HG03159 (cell line): Measurements from ENCODE around the gene FRMPD4.
"Not testable (repeated sequence)": the region's sequence is repeated elsewhere in the genome, so short reads cannot be mapped to it uniquely, and the experiment has no call there.

Source experiments
- ATAC-seq: cut with Tn5 transposase; IDR thresholded peaks from one replicate; pipeline ENCODE4 v1.9.1; 2021; ENCODE audit warnings: mild to moderate bottlenecking, moderate library complexity; ENCODE audit not compliant: unreplicated experiment

FRMPD4 gene

DNA sequence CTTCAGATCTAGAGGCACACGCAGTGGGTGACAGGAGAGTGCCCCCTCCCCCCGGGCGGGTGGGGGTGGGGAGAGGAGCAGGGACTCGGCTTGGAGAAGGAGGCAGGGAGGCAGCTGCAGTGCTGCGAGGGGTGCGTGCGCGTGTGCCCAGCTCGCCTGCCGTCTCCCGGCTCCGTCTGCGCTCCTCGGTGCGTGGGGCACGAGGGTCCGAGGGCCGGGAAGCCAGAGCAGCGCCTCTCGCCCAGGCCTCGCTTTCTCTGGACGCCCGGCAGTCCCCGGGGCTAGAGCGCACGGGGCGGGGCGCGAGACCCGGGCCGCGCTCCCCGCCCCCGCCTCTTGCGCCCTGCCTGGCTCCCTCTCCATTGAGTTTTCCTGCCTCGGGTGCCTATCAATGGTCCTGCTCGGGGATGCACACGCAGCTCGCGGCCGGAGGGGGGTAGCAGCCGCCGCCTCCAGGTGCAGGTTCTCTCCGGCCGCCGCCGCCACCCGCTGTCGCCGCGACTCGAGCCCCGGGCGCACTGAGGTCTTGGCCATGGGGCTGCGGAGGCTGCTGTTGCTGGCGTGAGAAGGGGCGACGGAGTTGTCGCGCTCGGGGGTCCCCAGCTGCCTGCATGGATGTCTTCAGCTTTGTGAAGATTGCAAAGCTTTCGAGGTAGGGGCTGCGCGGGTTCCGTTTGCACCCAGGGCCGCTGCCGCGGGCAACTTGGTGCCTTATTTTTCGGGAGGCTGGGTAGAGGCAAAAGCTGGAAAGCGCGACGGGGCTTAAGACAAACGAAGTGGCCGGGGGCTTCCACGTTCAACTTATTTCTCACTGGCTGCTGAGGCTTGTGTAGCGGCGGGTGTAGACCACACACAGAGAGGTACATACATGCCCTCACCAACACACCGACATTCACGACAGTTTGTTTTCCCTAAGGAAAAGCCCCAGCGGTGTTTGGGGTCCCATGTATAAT, at the start of gene FRMPD4:
Gene FRMPD4 (plus strand): TSS at position 113 of the 953 bp plus-strand sequence. CDS start 499 bp downstream, at position 612.
- no peak for ATAC-seq

GRCh38 chrX:12089740-12090139, 48.5 kb upstream of the FRMPD4 start:
- no peak for ATAC-seq

DNA sequence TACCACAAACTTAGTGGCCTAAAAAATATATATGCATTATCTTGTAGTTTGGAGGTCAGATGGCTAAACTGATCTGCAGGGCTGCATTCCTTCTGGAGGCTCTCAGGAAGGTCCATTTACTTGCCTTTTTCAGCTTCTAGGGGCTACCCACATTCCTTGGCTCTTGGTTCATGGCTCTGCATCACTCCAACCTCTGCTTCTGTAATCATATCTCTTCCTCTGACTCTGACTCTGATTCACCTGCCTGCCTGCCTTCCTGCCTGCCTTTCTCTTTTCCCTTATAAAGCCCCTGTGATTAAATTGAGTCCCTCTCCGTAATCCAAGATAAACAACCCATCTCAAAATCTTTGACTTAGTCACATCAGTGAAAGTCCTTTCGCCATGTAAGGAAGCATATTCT, 25.0 kb upstream of the FRMPD4 start:
- ATAC-seq: no peak

- ATAC-seq: no peak
Measured at GRCh38 chrX:12115377-12115776, 22.9 kb upstream of the FRMPD4 start.

DNA sequence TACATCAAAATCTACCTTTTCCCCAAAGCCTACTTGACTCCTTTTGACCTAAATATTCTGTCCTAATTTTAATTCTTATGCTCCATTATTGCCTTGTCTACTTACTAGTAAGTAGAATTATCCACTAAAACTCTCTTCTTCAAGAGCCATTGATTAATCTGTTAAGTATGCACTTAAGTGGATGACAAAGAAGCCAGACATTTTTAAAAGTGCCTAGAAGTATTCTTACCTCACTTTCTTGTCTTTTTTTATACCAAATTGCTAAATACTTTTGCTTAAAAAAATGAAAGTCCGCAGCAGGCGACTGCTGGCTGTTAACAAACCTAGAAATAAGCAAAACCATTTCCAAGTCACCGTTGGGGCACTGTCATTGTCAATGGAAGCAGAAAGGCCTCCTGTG, 20.1 kb upstream of the FRMPD4 start:
- ATAC-seq: no peak

DNA sequence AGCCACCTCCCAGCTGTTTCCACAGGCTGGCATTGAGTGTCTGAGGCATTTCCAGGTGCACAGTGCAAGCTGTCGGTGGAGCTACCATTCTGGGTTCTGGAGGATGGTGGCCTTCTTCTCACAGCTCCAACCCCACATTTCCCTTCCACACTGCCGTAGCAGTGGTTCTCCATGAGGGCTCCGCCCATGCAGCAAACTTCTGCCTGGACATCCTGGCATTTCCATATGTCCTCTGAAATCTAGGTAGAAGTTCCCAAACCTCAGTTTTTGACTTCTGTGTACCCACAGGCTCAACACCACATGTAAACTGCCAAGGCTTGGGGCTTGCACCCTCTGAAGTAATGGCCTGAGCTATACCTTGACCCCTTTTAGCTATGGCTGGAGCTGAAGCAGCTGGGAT, 10.3 kb upstream of the FRMPD4 start:
- ATAC-seq: no peak

DNA sequence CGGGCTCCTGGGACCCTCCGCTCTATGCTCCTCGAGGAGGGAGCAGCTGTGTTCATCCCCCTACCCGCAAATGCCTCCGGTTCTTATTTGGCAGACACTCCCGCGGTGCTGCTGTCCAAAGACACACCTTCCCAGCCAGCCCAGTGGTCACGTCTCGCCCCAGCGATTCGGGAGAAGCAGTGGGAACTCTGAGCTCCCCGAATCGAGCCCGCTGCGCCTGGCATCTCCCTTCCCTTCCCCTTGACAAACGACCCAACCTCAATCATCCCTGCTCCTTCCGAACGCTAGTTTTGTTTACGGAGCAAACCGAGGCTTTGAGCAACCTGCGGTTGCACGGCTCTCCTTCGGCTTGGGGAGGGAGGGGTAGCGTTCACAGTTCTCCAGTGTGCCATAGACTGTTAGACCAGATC, 317 bp upstream of the FRMPD4 start:
- no peak for ATAC-seq

DNA sequence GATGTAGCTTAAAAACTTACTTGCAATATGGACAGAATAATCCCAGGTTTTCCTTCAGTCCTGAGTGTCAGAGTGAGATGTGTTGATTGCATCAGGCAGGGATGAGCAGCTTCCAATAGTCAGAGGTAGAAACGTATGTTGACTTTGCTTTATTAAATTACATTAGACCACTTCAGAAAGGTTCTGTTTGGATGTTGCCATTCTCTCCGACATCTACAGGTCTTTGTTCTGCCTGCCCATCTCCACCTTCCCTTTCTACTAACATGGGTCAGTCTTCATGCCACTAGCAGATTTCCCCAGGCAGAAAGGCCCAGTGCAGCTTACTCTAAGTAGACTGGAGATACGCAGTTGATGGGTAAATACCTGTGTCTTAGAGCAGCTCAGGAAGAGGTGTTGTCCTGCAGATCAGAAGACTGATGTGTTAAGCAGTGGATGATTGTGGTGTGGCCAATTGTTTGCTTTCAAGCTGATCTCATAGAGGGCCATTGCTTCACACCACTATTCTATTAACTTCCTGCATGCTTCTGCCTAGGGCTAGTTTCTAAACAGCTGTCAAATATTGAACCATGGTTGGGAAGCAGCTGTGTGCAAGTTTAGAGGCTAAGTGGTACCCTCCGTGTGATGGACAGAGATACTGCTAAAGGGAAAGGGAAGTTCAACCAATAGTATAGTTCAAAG, 1.8 kb downstream of the FRMPD4 start:
- no peak for ATAC-seq

DNA sequence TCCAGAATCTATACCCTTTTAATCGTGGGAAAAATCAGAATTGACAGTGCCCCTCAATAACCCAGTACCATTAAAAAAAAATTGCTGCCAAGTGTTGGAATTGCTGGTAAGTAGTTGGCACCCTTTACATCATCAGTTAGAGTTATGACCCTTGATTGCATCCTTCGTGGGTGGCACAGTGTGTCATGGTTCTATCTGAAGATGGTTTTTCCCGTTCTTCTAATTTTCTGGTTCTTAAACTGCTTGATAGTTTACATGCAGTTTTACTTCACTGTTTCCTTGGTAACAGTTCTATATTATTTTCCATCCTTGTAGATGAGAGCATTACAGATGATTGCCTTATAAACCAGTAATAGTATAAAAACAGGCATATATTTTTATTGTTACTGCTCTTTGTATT, 3.2 kb downstream of the FRMPD4 start:
- no peak for ATAC-seq

DNA sequence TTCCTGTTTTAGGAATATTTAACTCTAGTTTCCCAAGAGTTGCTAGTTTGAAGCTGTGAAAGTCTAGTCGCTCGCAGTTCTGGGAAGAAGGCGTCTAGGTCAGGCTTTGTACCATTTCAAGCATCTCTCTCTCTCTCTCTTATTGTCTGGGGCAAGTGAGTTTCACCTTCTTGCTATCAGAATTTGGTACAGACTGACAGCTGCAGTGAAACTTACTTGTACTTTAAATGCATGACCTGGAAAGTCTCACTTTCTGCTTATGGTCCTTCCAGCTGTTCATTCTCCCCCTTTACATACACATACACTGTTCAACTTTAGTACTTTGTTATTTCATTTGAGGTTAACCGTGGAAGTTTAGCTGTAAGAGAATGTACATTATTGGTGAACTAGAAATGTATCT, 4.4 kb downstream of the FRMPD4 start:
- ATAC-seq: no peak

DNA sequence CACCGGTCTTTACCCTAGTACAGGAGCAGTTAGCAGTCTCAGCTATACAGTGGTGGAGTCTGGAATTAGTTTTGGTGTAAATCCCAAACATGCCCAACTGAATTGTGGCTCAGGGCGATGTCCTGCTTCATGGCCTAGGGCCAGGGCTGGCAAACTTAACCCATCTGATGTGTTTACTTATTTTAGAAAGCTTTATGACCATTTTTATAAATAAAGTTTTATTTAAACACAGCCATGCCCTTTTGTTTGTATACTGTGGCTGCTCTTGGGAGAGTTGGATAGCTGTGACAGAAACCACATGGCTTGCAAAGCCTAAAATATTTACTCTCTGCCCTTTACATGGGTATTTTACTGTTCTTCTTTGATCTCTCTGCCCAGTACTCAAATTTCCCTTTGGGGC, 7.1 kb downstream of the FRMPD4 start:
- ATAC-seq: no peak

GRCh38 chrX:12149670-12150407, 11.6 kb downstream of the FRMPD4 start:
- no peak for ATAC-seq

DNA sequence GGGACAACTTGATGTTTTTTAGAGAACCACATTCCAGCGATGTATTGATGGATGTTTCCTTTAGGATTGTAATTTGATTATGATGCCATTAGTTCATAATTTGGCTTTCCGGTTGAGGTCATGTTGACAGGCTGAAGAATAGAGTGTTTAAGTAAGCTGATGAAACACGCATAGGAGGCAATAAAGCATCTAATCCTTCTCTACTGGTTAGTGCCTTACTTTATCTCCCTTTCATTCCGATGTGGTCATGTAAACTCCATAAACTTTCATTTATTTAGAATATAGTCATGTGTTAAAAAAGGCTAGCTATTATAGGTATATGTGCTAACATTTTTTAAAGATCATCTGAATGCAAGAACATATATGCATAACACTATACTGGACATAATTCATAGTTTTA, 15.0 kb downstream of the FRMPD4 start:
- ATAC-seq: no peak

DNA sequence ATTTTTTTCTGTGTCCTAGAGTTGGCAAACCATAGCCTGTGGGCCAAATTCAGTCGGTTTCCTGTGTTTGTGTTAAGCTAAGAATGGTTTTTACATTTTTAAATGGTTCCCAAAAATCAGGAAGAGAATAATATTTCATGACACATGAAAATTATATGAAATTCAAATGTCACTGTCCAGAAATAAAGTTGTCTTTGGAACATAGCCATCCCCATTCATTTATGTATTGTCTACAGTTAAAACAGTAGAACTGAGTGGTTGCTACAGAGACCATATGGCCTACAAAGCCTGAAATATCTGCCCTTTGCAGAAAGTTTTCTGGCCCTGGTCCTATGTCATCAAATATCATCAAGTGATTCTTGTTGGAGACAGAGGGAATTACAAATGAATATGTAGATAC, 15.5 kb downstream of the FRMPD4 start:
- ATAC-seq: no peak

DNA sequence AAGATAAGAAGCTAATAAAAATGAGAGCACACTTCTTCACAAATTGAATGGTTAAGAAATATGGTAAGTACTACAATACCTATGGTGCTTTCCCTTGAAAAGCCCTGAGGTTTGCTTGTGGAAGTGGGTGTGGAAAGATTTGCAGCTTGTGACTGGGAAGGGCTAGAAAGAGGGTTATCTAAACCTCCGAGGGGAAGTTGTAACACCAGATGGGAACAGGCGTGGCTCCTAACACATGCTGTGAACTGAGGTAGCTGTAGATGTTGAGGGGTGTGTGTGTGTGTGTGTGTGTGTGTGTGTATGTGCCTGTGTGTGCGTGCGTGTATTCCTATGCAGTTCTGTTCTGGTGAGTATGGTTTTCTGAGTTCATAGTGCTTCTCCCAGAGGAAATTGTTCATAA, 21.5 kb downstream of the FRMPD4 start:
- ATAC-seq: no peak

- ATAC-seq: no peak
Measured at GRCh38 chrX:12162420-12162819, 24.1 kb downstream of the FRMPD4 start.

GRCh38 chrX:12164180-12164579, 25.9 kb downstream of the FRMPD4 start:
- not testable (repeated sequence) for ATAC-seq

DNA sequence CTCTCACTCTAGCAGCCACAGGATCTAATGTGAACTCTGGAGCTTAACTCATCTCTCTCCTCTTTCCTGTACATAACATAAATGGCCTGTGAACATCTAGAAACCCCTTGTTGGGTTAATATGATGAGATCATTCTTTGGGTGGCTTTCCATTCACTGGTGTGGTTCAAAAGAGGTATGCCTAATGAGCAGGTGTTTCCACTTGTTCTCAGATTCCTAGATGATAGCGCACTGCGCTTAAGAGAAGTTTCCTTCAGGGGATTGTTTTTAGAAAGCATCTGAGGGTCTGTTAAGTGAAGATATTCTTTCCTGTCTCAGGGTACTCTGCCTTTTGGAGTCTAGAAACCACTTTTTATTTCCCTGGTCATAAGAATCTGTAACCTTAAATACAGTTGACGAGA, 32.5 kb downstream of the FRMPD4 start:
- no peak for ATAC-seq

DNA sequence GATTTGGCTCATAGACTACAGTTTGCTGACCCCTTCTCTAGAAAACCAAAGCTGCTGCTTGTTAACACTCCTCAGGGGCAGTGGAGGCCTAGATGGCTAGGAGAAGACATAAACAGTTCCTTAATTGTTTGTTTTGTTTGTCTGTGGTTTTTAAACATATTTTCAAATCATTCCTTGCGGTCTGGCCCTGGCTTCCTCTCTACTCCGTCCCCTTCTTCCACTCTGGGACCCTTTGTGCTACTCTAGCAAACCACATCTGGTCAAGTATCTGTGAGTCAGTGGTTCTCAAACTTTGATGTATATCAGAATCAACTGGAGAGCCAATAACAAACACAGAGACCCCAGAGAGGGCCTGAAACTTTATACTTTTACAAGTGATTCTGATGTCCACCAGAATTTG, 36.1 kb downstream of the FRMPD4 start:
- ATAC-seq: no peak

GRCh38 chrX:12197030-12197429, 58.8 kb downstream of the FRMPD4 start:
- no peak for ATAC-seq

GRCh38 chrX:12206413-12206812, 68.1 kb downstream of the FRMPD4 start:
- no peak for ATAC-seq
